ENCODE results near the gene SLC25A26. TPM values are rescaled to one million over a fixed set of nuclear protein-coding genes. Genes with fewer than 3 reads are reported as not detected.
A peak's percentile ranks its signal among the peaks of the same experiment; 100 is the strongest.

Gene SLC25A26
- total and polyA plus RNA-seq, 7 experiments from 2014 or later = 14.1 to 51.3 (median 21.7) TPM

DNA sequence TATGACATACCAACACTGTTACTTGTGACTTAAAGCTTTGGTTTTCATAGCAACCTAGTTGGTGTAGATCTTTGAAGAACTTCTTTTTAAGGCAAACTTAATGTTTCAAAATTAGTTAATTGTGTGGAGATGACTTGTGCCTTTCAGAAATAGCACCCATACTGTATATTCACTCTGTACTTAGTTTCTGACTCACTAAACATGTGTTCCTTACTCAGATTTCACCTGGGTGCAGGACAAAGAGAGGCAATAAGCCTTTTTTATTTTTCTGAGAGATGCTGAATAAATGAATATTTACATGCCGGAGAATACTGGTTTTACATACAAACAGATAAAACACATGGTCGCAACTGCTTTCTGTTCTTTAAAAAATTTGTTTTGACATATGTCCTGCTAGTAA, 44.8 kb downstream of the SLC25A26 start:
- Mint-ChIP-seq H3K4me1 (peaks cover 0 to 9% (median 0%) of the 10 kb centered on the region in 7 donors), H3K27ac (no peak overlapping the region), H3K9me3 (no peaks in the 10 kb centered on the region), H3K4me3 (no peak overlapping the region), H3K36me3 (peaks cover 0 to 39% (median 6%) of the 10 kb centered on the region in 5 donors), H3K27me3 (no peaks in the 10 kb centered on the region)
- no peak overlapping the region for H3K27ac ChIP-seq (ENCODE audit: low read depth, low read length)
- POLR2A ChIA-PET = no interaction called here
- no peak overlapping the region for H3K4me3 ChIP-seq (ENCODE audit: low read length)
- intact Hi-C loops (cut with micrococcal nuclease) = no loop called here
- no peaks in the 10 kb centered on the region for H3K27me3 ChIP-seq (ENCODE audit: control insufficient read depth in 2 of 2, insufficient read depth in 2 of 2, low read length in 2 of 2)
- H3K9me3 ChIP-seq (ENCODE audit: control insufficient read depth in 2 of 3, low read length in 3 of 3) = no peaks in the 10 kb centered on the region
- no peaks in the 10 kb centered on the region for H3K4me1 ChIP-seq (ENCODE audit: control insufficient read depth in 2 of 2, insufficient read depth in 2 of 2, low read length in 2 of 2)
- no peak for DNase-seq
- peaks cover 0 to 27% (median 0%) of the 10 kb centered on the region in 3 experiments for H3K36me3 ChIP-seq (ENCODE audit: control insufficient read depth in 2 of 3, insufficient read depth in 3 of 3, low read length in 3 of 3)
- CTCF ChIA-PET = interaction anchor here (0.9 kb wide), 1 partner anchor 12 kb away, joined by 3 read pairs; no protein-coding TSS in a partner anchor
- no peak for ATAC-seq

DNA sequence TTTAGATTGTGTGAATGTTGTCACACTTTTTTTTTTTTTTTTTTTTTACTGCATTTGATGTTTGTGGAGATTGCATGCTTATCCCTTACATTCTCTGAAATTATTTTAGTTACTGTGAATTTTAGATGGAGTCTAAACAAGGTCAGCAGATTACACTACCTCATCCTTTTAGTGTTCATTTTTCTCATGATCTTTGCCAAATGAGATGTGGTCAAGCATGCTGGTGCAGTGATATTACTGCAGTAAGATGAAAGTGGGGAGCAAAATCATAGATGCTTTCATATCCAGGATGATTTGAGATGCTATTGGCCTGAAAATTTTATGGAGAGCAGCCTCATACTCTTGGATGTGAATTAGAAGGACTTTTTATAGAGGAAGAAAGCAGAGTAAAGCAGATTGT, 45.8 kb downstream of the SLC25A26 start:
- H3K36me3 ChIP-seq (ENCODE audit: control insufficient read depth in 2 of 3, insufficient read depth in 3 of 3, low read length in 3 of 3) = peaks cover 0 to 23% (median 0%) of the 10 kb centered on the region in 3 experiments
- ChIA-PET POLR2A (no interaction called here), CTCF (no interaction called here)
- peaks cover 0 to 41% (median 6%) of the 10 kb centered on the region in 5 donors for H3K36me3 Mint-ChIP-seq
- ATAC-seq (no peak), DNase-seq (no peak)
- no peaks in the 10 kb centered on the region for H3K9me3 Mint-ChIP-seq
- H3K4me3 Mint-ChIP-seq = no peak overlapping the region
- H3K27ac ChIP-seq (ENCODE audit: low read depth, low read length) = no peak overlapping the region
- no peak overlapping the region for H3K4me3 ChIP-seq (ENCODE audit: low read length)
- peaks cover 0 to 9% (median 0%) of the 10 kb centered on the region in 7 donors for H3K4me1 Mint-ChIP-seq
- H3K27ac Mint-ChIP-seq = no peak overlapping the region
- no peaks in the 10 kb centered on the region for H3K9me3 ChIP-seq (ENCODE audit: control insufficient read depth in 2 of 3, low read length in 3 of 3)
- H3K27me3 Mint-ChIP-seq = no peaks in the 10 kb centered on the region
- intact Hi-C loops (cut with micrococcal nuclease) = no loop called here
- H3K4me1 ChIP-seq (ENCODE audit: control insufficient read depth in 2 of 2, insufficient read depth in 2 of 2, low read length in 2 of 2) = no peaks in the 10 kb centered on the region
- H3K27me3 ChIP-seq (ENCODE audit: control insufficient read depth in 2 of 2, insufficient read depth in 2 of 2, low read length in 2 of 2) = no peaks in the 10 kb centered on the region

DNA sequence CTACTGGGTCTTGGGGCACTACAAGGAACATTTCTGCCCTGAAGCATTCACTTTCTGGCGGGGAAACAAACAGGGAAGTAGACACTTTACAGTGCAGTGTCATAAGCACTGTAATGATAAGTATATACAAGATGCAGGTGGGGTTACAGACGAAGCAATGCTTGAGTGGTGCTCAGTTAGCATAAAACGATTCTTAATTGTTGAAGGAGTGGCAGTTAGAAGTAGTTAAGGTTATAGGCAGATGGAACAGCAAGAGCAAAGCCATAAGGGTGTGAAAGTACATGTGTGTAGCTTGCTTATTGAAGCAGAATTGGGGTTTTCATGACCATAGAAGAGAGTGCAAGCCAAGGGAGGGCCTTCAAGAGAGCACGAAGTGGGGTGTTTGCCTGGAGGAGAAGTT, 46.2 kb downstream of the SLC25A26 start:
- Histone ChIP-seq H3K4me1 (ENCODE audit: control insufficient read depth in 2 of 2, insufficient read depth in 2 of 2, low read length in 2 of 2) (no peaks in the 10 kb centered on the region), H3K9me3 (ENCODE audit: control insufficient read depth in 2 of 3, low read length in 3 of 3) (no peaks in the 10 kb centered on the region), H3K27me3 (ENCODE audit: control insufficient read depth in 2 of 2, insufficient read depth in 2 of 2, low read length in 2 of 2) (no peaks in the 10 kb centered on the region), H3K36me3 (ENCODE audit: control insufficient read depth in 2 of 3, insufficient read depth in 3 of 3, low read length in 3 of 3) (peaks cover 0 to 23% (median 0%) of the 10 kb centered on the region in 3 experiments), H3K4me3 (ENCODE audit: low read length) (no peak overlapping the region), H3K27ac (ENCODE audit: low read depth, low read length) (no peak overlapping the region)
- H3K9me3 Mint-ChIP-seq = no peaks in the 10 kb centered on the region
- ATAC-seq (peak; percentile 32), DNase-seq (no peak)
- POLR2A ChIA-PET = no interaction called here
- H3K27ac Mint-ChIP-seq = peak overlapping the region in 1 of 9 donors; percentile 11
- H3K4me1 Mint-ChIP-seq = peaks cover 0 to 9% (median 0%) of the 10 kb centered on the region in 7 donors
- intact Hi-C loops (cut with micrococcal nuclease) = no loop called here
- CTCF ChIA-PET = interaction anchor here (0.9 kb wide), 1 partner anchor 555 kb away, joined by 3 read pairs; no protein-coding TSS in a partner anchor
- peaks cover 0 to 39% (median 6%) of the 10 kb centered on the region in 5 donors for H3K36me3 Mint-ChIP-seq
- no peaks in the 10 kb centered on the region for H3K27me3 Mint-ChIP-seq
- no peak overlapping the region for H3K4me3 Mint-ChIP-seq

DNA sequence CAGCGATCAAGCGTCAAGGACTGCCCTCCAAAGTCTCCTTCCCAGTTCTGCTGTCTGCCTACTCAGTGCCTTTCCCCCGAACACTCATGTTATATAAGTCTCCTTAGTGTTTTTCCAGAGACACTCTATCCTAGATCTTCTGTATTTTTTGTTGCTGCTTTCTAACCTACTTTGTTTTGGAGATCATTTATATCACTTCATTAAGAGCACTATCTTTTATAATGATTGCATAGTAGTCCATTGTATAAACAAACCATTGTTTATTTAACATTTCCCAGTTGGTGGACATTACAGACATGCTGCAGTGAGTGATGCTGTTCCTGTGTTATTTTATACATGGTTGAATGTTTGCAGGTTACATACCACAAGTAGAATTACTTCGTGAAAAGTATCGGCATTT, 47.1 kb downstream of the SLC25A26 start:
- ATAC-seq (no peak), DNase-seq (no peak)
- no peak overlapping the region for H3K4me3 ChIP-seq (ENCODE audit: low read length)
- no peaks in the 10 kb centered on the region for H3K27me3 Mint-ChIP-seq
- no peaks in the 10 kb centered on the region for H3K4me1 ChIP-seq (ENCODE audit: control insufficient read depth in 2 of 2, insufficient read depth in 2 of 2, low read length in 2 of 2)
- peaks cover 0 to 23% (median 0%) of the 10 kb centered on the region in 3 experiments for H3K36me3 ChIP-seq (ENCODE audit: control insufficient read depth in 2 of 3, insufficient read depth in 3 of 3, low read length in 3 of 3)
- ChIA-PET POLR2A (no interaction called here), CTCF (interaction anchor here (0.9 kb wide), 1 partner anchor 555 kb away, joined by 3 read pairs; no protein-coding TSS in a partner anchor)
- H3K36me3 Mint-ChIP-seq = peaks cover 0 to 44% (median 6%) of the 10 kb centered on the region in 5 donors
- intact Hi-C loops (cut with micrococcal nuclease) = no loop called here
- H3K9me3 Mint-ChIP-seq = no peaks in the 10 kb centered on the region
- peaks cover 0 to 9% (median 0%) of the 10 kb centered on the region in 7 donors for H3K4me1 Mint-ChIP-seq
- no peaks in the 10 kb centered on the region for H3K27me3 ChIP-seq (ENCODE audit: control insufficient read depth in 2 of 2, insufficient read depth in 2 of 2, low read length in 2 of 2)
- H3K27ac ChIP-seq (ENCODE audit: low read depth, low read length) = no peak overlapping the region
- no peak overlapping the region for H3K4me3 Mint-ChIP-seq
- no peaks in the 10 kb centered on the region for H3K9me3 ChIP-seq (ENCODE audit: control insufficient read depth in 2 of 3, low read length in 3 of 3)
- peak overlapping the region in 1 of 9 donors; percentile 22 for H3K27ac Mint-ChIP-seq

DNA sequence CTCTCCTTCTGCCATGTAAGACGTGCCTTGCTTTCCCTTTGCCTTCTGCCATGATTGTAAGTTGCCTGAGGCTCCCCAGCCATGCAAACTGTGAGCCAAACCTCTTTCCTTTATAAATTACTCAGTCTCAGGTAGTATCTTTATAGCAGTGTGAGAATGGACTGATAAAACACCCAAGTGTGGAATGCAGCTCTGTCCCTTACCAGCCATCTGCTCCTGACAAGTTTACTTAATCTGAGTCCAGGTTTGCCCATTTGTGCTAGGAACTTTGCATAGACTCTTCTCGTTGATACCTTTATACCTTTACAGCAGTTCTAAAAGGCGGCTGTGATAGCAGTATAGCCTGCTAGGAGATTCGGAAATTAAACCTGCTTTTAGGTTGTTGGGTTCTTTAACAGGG, 48.1 kb downstream of the SLC25A26 start:
- no peaks in the 10 kb centered on the region for H3K4me1 ChIP-seq (ENCODE audit: control insufficient read depth in 2 of 2, insufficient read depth in 2 of 2, low read length in 2 of 2)
- Mint-ChIP-seq H3K36me3 (peaks cover 0 to 49% (median 6%) of the 10 kb centered on the region in 5 donors), H3K27ac (no peak overlapping the region), H3K9me3 (no peaks in the 10 kb centered on the region), H3K27me3 (no peaks in the 10 kb centered on the region), H3K4me3 (no peak overlapping the region), H3K4me1 (peaks cover 0 to 9% (median 0%) of the 10 kb centered on the region in 7 donors)
- H3K36me3 ChIP-seq (ENCODE audit: control insufficient read depth in 2 of 3, insufficient read depth in 3 of 3, low read length in 3 of 3) = peaks cover 0 to 17% (median 0%) of the 10 kb centered on the region in 3 experiments
- H3K4me3 ChIP-seq (ENCODE audit: low read length) = no peak overlapping the region
- ChIA-PET CTCF (interaction anchor here (1.6 kb wide), 1 partner anchor 17 kb away, joined by 3 read pairs; no protein-coding TSS in a partner anchor), POLR2A (no interaction called here)
- no peaks in the 10 kb centered on the region for H3K27me3 ChIP-seq (ENCODE audit: control insufficient read depth in 2 of 2, insufficient read depth in 2 of 2, low read length in 2 of 2)
- intact Hi-C loops (cut with micrococcal nuclease) = no loop called here
- DNase-seq = no peak
- H3K27ac ChIP-seq (ENCODE audit: low read depth, low read length) = no peak overlapping the region
- H3K9me3 ChIP-seq (ENCODE audit: control insufficient read depth in 2 of 3, low read length in 3 of 3) = no peaks in the 10 kb centered on the region
- ATAC-seq = no peak

DNA sequence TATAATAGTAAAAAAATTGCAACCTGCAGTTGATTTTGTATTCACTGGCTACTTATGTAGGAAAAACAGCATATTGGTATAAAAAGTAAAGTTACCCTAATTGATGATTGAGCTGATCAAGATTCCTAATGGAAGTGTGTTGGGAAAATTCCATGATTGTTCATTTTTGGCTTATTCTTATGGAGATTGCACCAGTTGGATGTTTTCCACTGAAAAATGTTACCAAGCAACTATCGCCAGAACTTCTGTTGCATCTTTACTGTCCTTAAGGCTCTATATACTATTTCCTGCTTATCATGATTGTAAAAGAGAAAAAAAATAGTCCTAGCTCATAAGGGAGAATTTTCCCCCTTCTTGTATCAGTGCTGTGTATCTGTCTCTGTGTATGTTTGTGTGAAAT, 48.6 kb downstream of the SLC25A26 start:
- DNase-seq (no peak), ATAC-seq (no peak)
- Mint-ChIP-seq H3K4me1 (peaks cover 0 to 9% (median 0%) of the 10 kb centered on the region in 7 donors), H3K4me3 (no peak overlapping the region), H3K27me3 (no peaks in the 10 kb centered on the region), H3K36me3 (peaks cover 0 to 50% (median 6%) of the 10 kb centered on the region in 5 donors), H3K27ac (peak overlapping the region in 1 of 9 donors; percentile 13), H3K9me3 (no peaks in the 10 kb centered on the region)
- peaks cover 0 to 11% (median 0%) of the 10 kb centered on the region in 3 experiments for H3K36me3 ChIP-seq (ENCODE audit: control insufficient read depth in 2 of 3, insufficient read depth in 3 of 3, low read length in 3 of 3)
- ChIA-PET CTCF (interaction anchor here (0.6 to 1.6 kb wide), 2 partner anchors 18 to 233 kb away, joined by 3 to 5 read pairs; no protein-coding TSS in a partner anchor), POLR2A (no interaction called here)
- H3K9me3 ChIP-seq (ENCODE audit: control insufficient read depth in 2 of 3, low read length in 3 of 3) = no peaks in the 10 kb centered on the region
- H3K27me3 ChIP-seq (ENCODE audit: control insufficient read depth in 2 of 2, insufficient read depth in 2 of 2, low read length in 2 of 2) = no peaks in the 10 kb centered on the region
- H3K4me1 ChIP-seq (ENCODE audit: control insufficient read depth in 2 of 2, insufficient read depth in 2 of 2, low read length in 2 of 2) = no peaks in the 10 kb centered on the region
- intact Hi-C loops (cut with micrococcal nuclease) = no loop called here
- no peak overlapping the region for H3K27ac ChIP-seq (ENCODE audit: low read depth, low read length)
- H3K4me3 ChIP-seq (ENCODE audit: low read length) = no peak overlapping the region

DNA sequence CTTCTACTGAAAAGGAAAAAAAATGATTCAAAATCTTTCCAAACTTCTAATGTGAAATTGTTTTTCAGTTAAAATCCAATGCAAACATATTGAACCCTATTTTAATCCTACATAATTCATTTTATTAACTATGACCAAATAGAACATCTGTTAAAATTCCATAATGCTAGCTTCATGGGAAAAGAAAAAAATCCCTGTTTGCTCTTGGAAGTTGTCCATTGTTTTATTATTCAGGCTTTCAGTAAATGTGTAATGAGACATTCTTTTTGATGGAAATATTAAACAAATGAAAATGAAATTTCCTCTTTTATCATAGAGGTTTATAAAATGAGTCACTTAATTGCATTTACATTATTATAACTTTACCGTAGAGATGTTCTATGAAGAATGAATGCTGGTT, 49.5 kb downstream of the SLC25A26 start:
- H3K9me3 Mint-ChIP-seq = no peaks in the 10 kb centered on the region
- ChIA-PET POLR2A (no interaction called here), CTCF (no interaction called here)
- H3K4me1 Mint-ChIP-seq = peaks cover 0 to 9% (median 0%) of the 10 kb centered on the region in 7 donors
- H3K36me3 ChIP-seq (ENCODE audit: control insufficient read depth in 2 of 3, insufficient read depth in 3 of 3, low read length in 3 of 3) = peaks cover 0 to 9% (median 0%) of the 10 kb centered on the region in 3 experiments
- no peaks in the 10 kb centered on the region for H3K27me3 ChIP-seq (ENCODE audit: control insufficient read depth in 2 of 2, insufficient read depth in 2 of 2, low read length in 2 of 2)
- H3K27ac ChIP-seq (ENCODE audit: low read depth, low read length) = no peak overlapping the region
- intact Hi-C loops (cut with micrococcal nuclease) = no loop called here
- ATAC-seq = no peak
- no peak for DNase-seq
- H3K36me3 Mint-ChIP-seq = peaks cover 0 to 49% (median 6%) of the 10 kb centered on the region in 5 donors
- H3K4me3 ChIP-seq (ENCODE audit: low read length) = no peak overlapping the region
- H3K4me1 ChIP-seq (ENCODE audit: control insufficient read depth in 2 of 2, insufficient read depth in 2 of 2, low read length in 2 of 2) = no peaks in the 10 kb centered on the region
- no peak overlapping the region for H3K4me3 Mint-ChIP-seq
- H3K27me3 Mint-ChIP-seq = no peaks in the 10 kb centered on the region
- H3K9me3 ChIP-seq (ENCODE audit: control insufficient read depth in 2 of 3, low read length in 3 of 3) = no peaks in the 10 kb centered on the region
- no peak overlapping the region for H3K27ac Mint-ChIP-seq
